PC-3 (cell line): ENCODE data around the gene FAF2.

Experiments used
- CTCF ChIP-seq: fragments of 300-600 bp; sonication (generic); conservative IDR thresholded peaks from 2 replicates; pipeline ENCODE4 v1.5.1; 2017; ENCODE audit warnings: antibody characterized with exemption, low read depth, mild to moderate bottlenecking, low read length
- EZH2 ChIP-seq: fragments of 300-600 bp; sonication (generic); IDR thresholded peaks from one replicate; pipeline ENCODE4 v1.6.1; 2017; ENCODE audit warnings: antibody characterized with exemption, mild to moderate bottlenecking, low read length; ENCODE audit not compliant: unreplicated experiment

- TF ChIP-seq CTCF (no peak), EZH2 (no peak)
Observed at GRCh38 chr5:176548967-176549444, 100.8 kb downstream of the FAF2 start, which contains the start of gene CDHR2.
